GM18909 (cell line): ENCODE data around the gene BRS3.

Experiments
- ATAC-seq: cut with Tn5 transposase; IDR thresholded peaks from one replicate; pipeline ENCODE4 v1.9.1; 2021; ENCODE audit warnings: mild to moderate bottlenecking; ENCODE audit not compliant: unreplicated experiment, poor library complexity

Gene BRS3

DNA sequence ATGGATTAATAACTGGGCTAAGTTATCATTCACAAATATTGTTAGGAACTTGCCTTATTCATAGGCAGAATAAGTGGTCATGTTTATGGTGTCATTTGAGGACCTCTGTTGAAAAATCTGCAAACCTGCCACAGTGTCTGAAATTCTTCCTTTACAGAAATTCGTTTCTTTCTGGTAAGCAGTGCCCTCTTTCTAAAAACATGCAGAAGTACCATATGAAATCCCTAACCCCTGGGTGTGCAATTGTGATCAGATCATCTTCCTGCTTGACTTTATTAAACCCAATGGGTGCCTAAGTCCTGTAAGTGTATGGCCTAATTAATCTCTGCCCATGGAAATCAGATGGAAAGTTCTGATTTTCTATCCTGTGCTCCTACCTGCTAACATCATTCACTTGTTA lies 5.3 kb downstream of the BRS3 start:
- no peak for ATAC-seq

- ATAC-seq: no peak
These were observed 7.3 kb downstream of the BRS3 start for GRCh38 chrX:136495043-136495442.

DNA sequence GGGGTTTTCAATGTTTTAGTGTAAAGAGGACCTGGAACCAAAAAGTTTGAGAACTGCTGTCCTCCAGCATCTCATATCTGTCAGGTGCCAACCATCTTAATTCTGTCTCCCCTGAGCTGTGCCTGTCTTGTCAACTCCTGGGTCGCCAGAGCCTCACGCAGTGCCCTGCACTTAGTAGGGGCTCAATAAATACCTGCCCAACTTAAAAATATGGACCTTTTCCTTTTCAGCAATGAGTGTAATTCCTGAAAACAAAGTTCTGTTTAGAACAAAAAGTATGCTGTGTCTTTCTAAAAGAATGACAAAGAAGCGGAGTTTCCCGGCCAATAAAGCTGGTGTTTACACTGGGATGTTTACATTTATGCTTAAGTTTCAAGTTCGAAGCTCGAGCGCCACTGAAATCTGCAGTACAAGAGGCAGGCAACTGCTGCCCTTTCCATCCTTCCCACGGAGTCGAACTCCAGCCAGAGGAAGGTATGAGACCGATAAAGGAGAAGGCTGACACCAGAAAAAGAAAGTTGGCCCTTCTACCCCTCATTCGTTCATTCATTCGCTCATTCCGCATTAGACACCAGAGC lies 8.5 kb downstream of the BRS3 start:
- ATAC-seq: no peak

DNA sequence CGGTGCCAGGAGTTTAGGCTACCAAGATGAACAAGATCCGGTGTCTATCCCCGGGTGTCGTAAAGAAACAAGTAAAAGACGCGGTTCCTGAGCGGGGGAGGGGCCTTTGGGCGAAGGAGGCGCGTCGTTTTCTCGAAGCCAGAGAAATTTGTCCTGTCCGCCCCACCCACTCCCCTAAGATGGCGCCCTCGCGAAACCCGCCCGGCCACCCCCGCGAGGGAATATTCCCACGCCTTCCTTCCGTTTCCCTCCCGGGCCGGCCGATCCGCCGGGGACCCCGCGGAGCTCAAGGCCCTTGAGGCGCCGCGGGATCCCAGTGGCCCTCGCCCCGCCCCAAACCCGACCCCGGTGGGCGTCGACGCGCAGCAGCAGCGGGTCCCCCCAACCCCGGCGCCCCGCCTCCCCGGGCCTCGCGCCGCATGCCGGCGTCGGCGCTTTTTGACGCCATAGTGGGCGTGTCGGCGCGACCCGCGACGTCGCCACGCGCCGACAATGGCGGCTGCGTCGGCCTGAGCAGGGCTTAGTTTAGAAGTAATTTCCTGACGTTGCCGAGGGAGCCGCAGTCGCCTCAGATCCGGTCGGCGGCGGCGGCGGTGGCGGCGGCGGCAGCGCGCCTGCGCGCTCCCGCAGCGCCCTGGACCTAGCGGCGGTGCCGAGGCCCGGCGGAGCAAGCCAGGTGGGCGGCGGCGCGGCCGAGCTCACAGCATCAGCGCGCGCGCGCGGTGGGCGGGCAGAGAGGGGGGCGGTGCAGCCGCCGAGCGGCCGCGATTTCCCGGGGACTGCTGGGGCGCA lies 9.2 kb downstream of the BRS3 start:
- peak; percentile 83 for ATAC-seq

DNA sequence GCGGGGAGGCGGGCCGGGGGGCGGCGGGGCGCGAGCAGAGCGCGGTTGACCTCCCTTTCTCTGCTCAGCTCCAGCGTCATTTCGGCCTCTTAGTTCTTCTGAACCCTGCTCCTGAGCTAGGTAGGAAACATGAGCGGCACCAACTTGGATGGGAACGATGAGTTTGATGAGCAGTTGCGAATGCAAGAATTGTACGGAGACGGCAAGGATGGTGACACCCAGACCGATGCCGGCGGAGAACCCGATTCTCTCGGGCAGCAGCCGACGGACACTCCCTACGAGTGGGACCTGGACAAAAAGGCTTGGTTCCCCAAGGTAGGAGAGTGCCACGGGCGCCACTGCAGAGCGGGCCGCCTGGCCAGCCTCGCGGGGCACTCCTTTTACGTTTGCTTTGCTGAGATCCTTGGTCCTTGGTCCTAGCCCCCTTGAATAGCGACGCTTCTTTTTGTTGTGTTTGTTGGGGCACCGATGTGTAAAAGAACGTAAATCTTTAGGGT lies 9.9 kb downstream of the BRS3 start, which contains the start of gene HTATSF1:
Gene HTATSF1, plus strand, starts transcription at position 37 of the 497 bp plus-strand sequence. Its CDS starts 93 bp downstream, at position 130.
- ATAC-seq: peak; percentile 19

- ATAC-seq: no peak
These were observed 31.3 kb downstream of the BRS3 start for GRCh38 chrX:136519069-136519468.

- no peak for ATAC-seq
These were observed 36.0 kb downstream of the BRS3 start for GRCh38 chrX:136523770-136524169.

- ATAC-seq: no peak
These were observed 38.2 kb downstream of the BRS3 start for GRCh38 chrX:136525738-136526606.

DNA sequence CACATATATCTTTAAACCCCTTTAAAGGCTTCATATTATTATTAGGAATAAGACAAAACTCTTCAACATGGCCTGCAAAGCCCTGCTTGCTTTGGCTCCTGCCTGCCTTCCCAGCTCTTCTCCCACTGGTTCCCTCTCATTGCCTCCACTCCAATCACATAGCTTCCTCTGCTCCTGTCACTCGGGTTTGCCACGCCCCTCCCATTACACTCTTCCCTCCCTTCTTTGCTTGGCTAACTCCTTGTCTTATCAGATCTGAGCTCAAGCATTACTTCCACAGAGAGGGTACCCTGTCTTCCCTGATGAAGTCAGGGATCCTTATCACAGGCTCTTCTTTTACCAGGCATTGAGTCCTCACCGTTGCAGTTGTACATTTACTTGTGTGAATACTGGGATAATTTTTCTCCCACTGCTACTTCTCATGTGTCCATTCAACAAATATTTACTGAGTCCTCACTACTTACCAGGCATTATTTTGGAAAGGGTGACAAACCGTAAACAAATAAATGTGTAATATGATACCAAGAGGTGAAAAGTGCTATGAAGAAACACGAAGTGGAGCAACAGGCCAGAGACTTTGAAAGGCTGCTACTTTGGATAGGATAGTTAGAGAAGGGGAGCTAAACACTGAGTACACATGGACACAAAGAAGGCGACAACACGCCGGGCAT lies 41.0 kb downstream of the BRS3 start:
- no peak for ATAC-seq

DNA sequence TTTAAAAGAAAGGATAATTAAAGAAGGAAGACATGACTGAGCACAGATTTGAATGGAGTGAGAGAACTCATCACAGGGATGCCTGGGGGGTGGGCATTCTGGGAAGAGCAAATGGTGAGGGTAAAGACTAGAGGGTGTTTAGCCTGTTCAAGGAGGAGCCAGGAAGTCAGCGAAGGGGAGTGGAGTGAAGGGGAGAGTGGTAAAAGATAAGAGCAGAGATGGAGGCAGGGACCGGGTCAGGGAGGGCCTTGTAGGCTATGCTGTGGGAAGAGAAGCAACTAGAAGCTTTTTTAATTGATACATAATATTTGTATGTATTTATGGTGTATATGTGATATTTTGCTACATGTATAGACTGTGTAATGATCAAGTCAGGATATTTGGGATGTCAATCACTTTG lies 42.0 kb downstream of the BRS3 start:
- no peak for ATAC-seq

GRCh38 chrX:136531951-136532350 lies 44.2 kb downstream of the BRS3 start, which contains the start of gene VGLL1:
Gene VGLL1, plus strand, starts transcription at chrX:136532215. Its CDS starts 3,806 bp downstream, at chrX:136536021.
- ATAC-seq: no peak

DNA sequence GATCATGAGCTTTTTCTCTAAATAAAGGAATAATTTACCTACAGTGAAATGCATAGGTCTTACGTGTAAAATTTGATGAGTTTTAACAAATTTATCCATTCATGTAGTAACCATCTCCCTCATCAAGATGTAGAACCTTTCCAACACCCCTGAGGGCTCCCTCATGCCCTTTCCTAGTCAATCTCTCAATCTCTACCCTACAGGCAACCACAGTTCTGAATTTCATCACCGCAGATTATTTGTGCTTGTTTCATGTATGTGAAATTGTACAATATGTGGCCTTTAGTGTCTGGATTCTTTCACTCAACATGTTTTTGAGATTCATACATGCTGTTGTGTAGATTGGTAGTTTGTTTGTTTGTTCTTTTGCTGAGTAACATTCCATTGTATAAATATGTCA lies 46.4 kb downstream of the BRS3 start:
- ATAC-seq: no peak

DNA sequence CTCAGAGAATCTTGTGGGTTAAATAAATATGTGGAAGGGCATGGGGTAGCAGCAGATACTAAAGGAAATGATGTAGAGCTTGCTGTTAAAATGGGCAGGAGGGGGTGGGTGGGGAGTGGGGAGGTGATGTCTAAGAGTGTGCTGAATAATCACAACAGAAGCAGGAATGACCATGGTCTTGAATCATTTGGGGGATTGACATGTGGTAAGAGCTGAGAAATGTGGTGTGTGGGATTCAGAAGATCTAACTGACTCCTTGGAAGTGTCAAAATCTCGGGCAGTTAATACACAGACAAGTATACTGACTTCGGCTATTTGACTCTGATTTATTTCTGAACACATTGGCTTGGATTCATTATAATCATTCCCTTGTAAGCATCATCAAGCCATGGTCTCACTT lies 51.1 kb downstream of the BRS3 start:
- no peak for ATAC-seq

DNA sequence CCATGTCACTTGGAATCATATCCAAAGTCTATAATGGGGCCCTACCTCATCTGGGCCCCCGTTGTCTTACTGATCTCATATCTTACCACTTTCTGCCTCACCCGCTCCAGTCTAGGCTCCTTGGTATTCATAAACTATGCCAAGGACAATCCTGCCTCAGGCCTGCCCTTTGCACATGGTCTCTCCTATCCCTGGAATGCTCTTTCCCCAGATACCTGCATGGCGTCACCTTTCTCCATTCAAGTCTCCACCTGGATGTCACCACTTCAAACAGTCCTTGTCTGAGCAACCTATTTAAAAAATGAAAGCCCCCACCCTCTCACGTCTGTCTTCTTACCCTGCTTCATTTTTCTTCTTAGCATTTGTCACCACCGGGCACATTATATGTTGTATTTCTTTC lies 52.5 kb downstream of the BRS3 start:
- ATAC-seq: no peak

- no peak for ATAC-seq
These were observed 53.5 kb downstream of the BRS3 start for GRCh38 chrX:136541294-136541693.

GRCh38 chrX:136542281-136542680 lies 54.5 kb downstream of the BRS3 start:
- ATAC-seq: no peak
